ENCODE results near the gene SLC35E3. TPM values are rescaled to one million over a fixed set of nuclear protein-coding genes. Genes with fewer than 3 reads are reported as not detected.

SLC35E3 gene
- total RNA-seq, 1 donor from 2014 or later = 12.2 TPM

GRCh38 chr12:68793436-68793835 is 47.5 kb downstream of the SLC35E3 start:
- Histone ChIP-seq H3K4me1 (no peaks in the 10 kb centered on the region), H3K9me3 (no peaks in the 10 kb centered on the region), H3K4me3 (no peak overlapping the region), H3K36me3 (no peaks in the 10 kb centered on the region), H3K27ac (no peak overlapping the region), H3K27me3 (no peaks in the 10 kb centered on the region)
- intact Hi-C loops (cut with DNase I) = no loop called here
- ATAC-seq (no peak), DNase-seq (no peak)
- TF ChIP-seq CTCF (IDR thresholded peaks at IDR 0.05) = no peak

GRCh38 chr12:68793975-68794652 is 48.1 kb downstream of the SLC35E3 start:
- Histone ChIP-seq H3K9me3 (no peaks in the 10 kb centered on the region), H3K27ac (no peak overlapping the region), H3K4me1 (no peaks in the 10 kb centered on the region), H3K4me3 (no peak overlapping the region), H3K36me3 (no peaks in the 10 kb centered on the region), H3K27me3 (no peaks in the 10 kb centered on the region)
- TF ChIP-seq CTCF (IDR thresholded peaks at IDR 0.05) = no peak
- ATAC-seq (no peak), DNase-seq (no peak)
- intact Hi-C loops (cut with DNase I) = no loop called here

- no peaks in the 10 kb centered on the region for H3K9me3 ChIP-seq
- no peak overlapping the region for H3K4me3 ChIP-seq
- no peak for ATAC-seq
- H3K36me3 ChIP-seq = no peaks in the 10 kb centered on the region
- H3K27me3 ChIP-seq = no peaks in the 10 kb centered on the region
- no peak for DNase-seq
- H3K4me1 ChIP-seq = no peaks in the 10 kb centered on the region
- H3K27ac ChIP-seq = no peak overlapping the region
- TF ChIP-seq CTCF (IDR thresholded peaks at IDR 0.05) = no peak
- intact Hi-C loops (cut with DNase I) = no loop called here
Observed at GRCh38 chr12:68794653-68795251, 48.8 kb downstream of the SLC35E3 start.

- ATAC-seq (no peak), DNase-seq (no peak)
- no peak for TF ChIP-seq CTCF (IDR thresholded peaks at IDR 0.05)
- H3K27me3 ChIP-seq = no peaks in the 10 kb centered on the region
- H3K36me3 ChIP-seq = no peaks in the 10 kb centered on the region
- no peak overlapping the region for H3K27ac ChIP-seq
- no peak overlapping the region for H3K4me3 ChIP-seq
- H3K4me1 ChIP-seq = no peaks in the 10 kb centered on the region
- intact Hi-C loops (cut with DNase I) = no loop called here
- H3K9me3 ChIP-seq = no peaks in the 10 kb centered on the region
Observed at GRCh38 chr12:68796399-68796798, 50.4 kb downstream of the SLC35E3 start.

GRCh38 chr12:68798882-68799234 is 52.9 kb downstream of the SLC35E3 start:
- Histone ChIP-seq H3K4me1 (no peaks in the 10 kb centered on the region), H3K9me3 (no peaks in the 10 kb centered on the region), H3K27me3 (no peaks in the 10 kb centered on the region), H3K27ac (no peak overlapping the region), H3K36me3 (no peaks in the 10 kb centered on the region), H3K4me3 (no peak overlapping the region)
- intact Hi-C loops (cut with DNase I) = no loop called here
- no peak for ATAC-seq
- no peak for TF ChIP-seq CTCF (IDR thresholded peaks at IDR 0.05)
- DNase-seq = no peak
